Measurements from ENCODE around the gene MED22.

MED22 gene

GRCh38 chr9:133371261-133371711 lies 23.4 kb upstream of the MED22 start:
- peak; percentile 22 for DNase-seq (ENCODE audit: low read depth, low spot score)
- no peak overlapping the region for H3K4me3 ChIP-seq (ENCODE audit: low read depth, low read length)
- no peak for TF ChIP-seq CTCF (IDR thresholded peaks at IDR 0.05; ENCODE audit: low read depth, low read length)
- in situ Hi-C loops (cut with HindIII; ENCODE audit: low sequenced_read_pairs) = no loop called here

- no peak overlapping the region for H3K4me3 ChIP-seq (ENCODE audit: low read depth, low read length)
- TF ChIP-seq CTCF (IDR thresholded peaks at IDR 0.05; ENCODE audit: low read depth, low read length) = no peak
- in situ Hi-C loops (cut with HindIII; ENCODE audit: low sequenced_read_pairs) = no loop called here
- no peak for DNase-seq (ENCODE audit: low read depth, low spot score)
Observed at GRCh38 chr9:133370685-133371084, 22.8 kb upstream of the MED22 start.

GRCh38 chr9:133369933-133370332 lies 22.0 kb upstream of the MED22 start:
- no peak overlapping the region for H3K4me3 ChIP-seq (ENCODE audit: low read depth, low read length)
- in situ Hi-C loops (cut with HindIII; ENCODE audit: low sequenced_read_pairs) = no loop called here
- TF ChIP-seq CTCF (IDR thresholded peaks at IDR 0.05; ENCODE audit: low read depth, low read length) = no peak
- no peak for DNase-seq (ENCODE audit: low read depth, low spot score)

GRCh38 chr9:133369422-133369821 lies 21.5 kb upstream of the MED22 start:
- in situ Hi-C loops (cut with HindIII; ENCODE audit: low sequenced_read_pairs) = no loop called here
- H3K4me3 ChIP-seq (ENCODE audit: low read depth, low read length) = no peak overlapping the region
- no peak for DNase-seq (ENCODE audit: low read depth, low spot score)
- no peak for TF ChIP-seq CTCF (IDR thresholded peaks at IDR 0.05; ENCODE audit: low read depth, low read length)

GRCh38 chr9:133368249-133368881 lies 20.4 kb upstream of the MED22 start:
- in situ Hi-C loops (cut with HindIII; ENCODE audit: low sequenced_read_pairs) = no loop called here
- peak; percentile 30 for DNase-seq (ENCODE audit: low read depth, low spot score)
- no peak for TF ChIP-seq CTCF (IDR thresholded peaks at IDR 0.05; ENCODE audit: low read depth, low read length)
- no peak overlapping the region for H3K4me3 ChIP-seq (ENCODE audit: low read depth, low read length)

GRCh38 chr9:133367778-133368177 lies 19.8 kb upstream of the MED22 start:
- in situ Hi-C loops (cut with HindIII; ENCODE audit: low sequenced_read_pairs) = no loop called here
- H3K4me3 ChIP-seq (ENCODE audit: low read depth, low read length) = no peak overlapping the region
- no peak for DNase-seq (ENCODE audit: low read depth, low spot score)
- TF ChIP-seq CTCF (IDR thresholded peaks at IDR 0.05; ENCODE audit: low read depth, low read length) = no peak
